Daoy (cell line): Measurements from ENCODE around the gene KRT25. TPM values are rescaled to one million over a fixed set of nuclear protein-coding genes. Genes with fewer than 3 reads are reported as not detected.

Experiments
- total RNA-seq: library from RNA; depleted of rRNA; stranded (reverse); fragments of >200 nt; shearing (Covaris generic); gene quantifications from 2 replicates; pipeline ENCODE4 v1.2.3, GENCODE V29; 2014; rRNA removed

The KRT25 gene
- total RNA-seq, 1 experiment from 2014 or later = not detected

Other genes starting within 250 kb of the KRT25 start
- gene CCR7, start 189.9 kb downstream of the KRT25 start, total RNA-seq = not detected in 2 replicates
- 122 and 126 TPM in 2 replicates for gene SMARCE1, start 107.5 kb downstream of the KRT25 start, total RNA-seq
- not detected in 2 replicates for gene KRT222, start 90.2 kb downstream of the KRT25 start, total RNA-seq
- not detected in 2 replicates for gene KRT24, start 51.6 kb downstream of the KRT25 start, total RNA-seq
- gene KRT26, start 16.9 kb upstream of the KRT25 start, total RNA-seq = not detected in 2 replicates
- not detected in 2 replicates for gene KRT27, start 27.2 kb upstream of the KRT25 start, total RNA-seq
- not detected in 2 replicates for gene KRT28, start 44.6 kb upstream of the KRT25 start, total RNA-seq
- 54.7 and 56.8 TPM in 2 replicates for gene KRT10, start 67.3 kb upstream of the KRT25 start, total RNA-seq
- gene KRT12, start 111.9 kb upstream of the KRT25 start, total RNA-seq = not detected in 2 replicates
- not detected in 2 replicates for gene KRT20, start 129.9 kb upstream of the KRT25 start, total RNA-seq
- not detected in 2 replicates for gene KRT23, start 182.3 kb upstream of the KRT25 start, total RNA-seq
- gene KRT39, start 211.6 kb upstream of the KRT25 start, total RNA-seq = not detected in 2 replicates
- gene KRT40, start 229.0 kb upstream of the KRT25 start, total RNA-seq = not detected in 2 replicates
- not detected in 2 replicates for gene KRTAP3-3, start 238.8 kb upstream of the KRT25 start, total RNA-seq
- not detected in 2 replicates for gene KRTAP3-2, start 244.6 kb upstream of the KRT25 start, total RNA-seq